Right atrium auricular region (tissue), 2 donors: ENCODE results near the gene SAMD4A. TPM values are rescaled to one million over a fixed set of nuclear protein-coding genes. Genes with fewer than 3 reads are reported as not detected.

Experiments
- DNase-seq: peaks from one replicate; pipeline ENCODE4 v3.0.0-alpha.2; 2019; ENCODE audit warnings: low spot score
- H3K27ac ChIP-seq, 2 donors: fragments of 200-600 bp; sonication (generic); 1 replicate in 1 of 2; 2 replicates in 1 of 2; pipeline ENCODE4 v1.5.1; 2016 to 2019
- H3K27me3 ChIP-seq, 2 donors: fragments of 200-600 bp; sonication (generic); one replicate each; pipeline versions ENCODE4 v1.5.1 to v1.6.0; 2017 to 2019
- H3K36me3 ChIP-seq: fragments of 200-600 bp; sonication (generic); one replicate; pipeline ENCODE4 v1.5.1; 2016
- H3K4me1 ChIP-seq, 2 donors: fragments of 200-600 bp; sonication (generic); one replicate each; pipeline versions ENCODE4 v1.5.1 to v1.6.0; 2017 to 2019
- H3K4me3 ChIP-seq, 2 donors: fragments of 200-600 bp; sonication (generic); 1 replicate in 1 of 2; 2 replicates in 1 of 2; pipeline ENCODE4 v1.5.1; 2017 to 2019; ENCODE audit warnings: mild to moderate bottlenecking in 1 of 2, moderate library complexity in 1 of 2
- H3K9me3 ChIP-seq, 2 donors: fragments of 200-600 bp; sonication (generic); one replicate each; pipeline ENCODE4 v1.5.1; 2019
- total RNA-seq, 2 donors: library from RNA; depleted of rRNA; stranded (reverse); fragments of >200 nt; gene quantifications; one replicate each; pipeline ENCODE4 v1.1.0, GENCODE V29; 2016
- TF ChIP-seq, protein P1 (sequence below), 2 donors: fragments of 200-600 bp; sonication (generic); IDR thresholded peaks; one replicate each; pipeline ENCODE4 v1.5.1; 2019; ENCODE audit warnings: antibody characterized with exemption in 2 of 2

Gene SAMD4A
- total RNA-seq, 2 donors from 2014 or later = 74.5 to 102 TPM

DNA sequence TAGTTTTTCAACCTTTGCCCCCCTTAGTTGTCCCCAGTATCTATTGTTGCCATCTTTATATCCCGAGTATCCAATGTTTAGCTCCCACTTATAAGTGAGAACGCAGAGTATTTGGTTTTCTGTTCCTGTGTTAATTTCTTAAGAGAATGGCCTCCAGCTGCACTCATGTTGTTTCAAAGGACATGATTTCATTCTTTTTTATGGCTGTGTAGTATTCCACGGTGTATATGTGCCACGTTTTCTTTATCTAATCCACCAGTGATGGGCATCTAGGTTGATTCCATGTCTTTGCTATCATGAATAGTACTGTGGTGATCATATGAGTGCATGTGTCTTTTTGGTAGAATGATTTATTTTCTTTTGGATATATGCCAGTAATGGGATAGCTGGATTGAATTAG lies 263.7 kb downstream of the SAMD4A start:
- TF ChIP-seq, protein P1, sequence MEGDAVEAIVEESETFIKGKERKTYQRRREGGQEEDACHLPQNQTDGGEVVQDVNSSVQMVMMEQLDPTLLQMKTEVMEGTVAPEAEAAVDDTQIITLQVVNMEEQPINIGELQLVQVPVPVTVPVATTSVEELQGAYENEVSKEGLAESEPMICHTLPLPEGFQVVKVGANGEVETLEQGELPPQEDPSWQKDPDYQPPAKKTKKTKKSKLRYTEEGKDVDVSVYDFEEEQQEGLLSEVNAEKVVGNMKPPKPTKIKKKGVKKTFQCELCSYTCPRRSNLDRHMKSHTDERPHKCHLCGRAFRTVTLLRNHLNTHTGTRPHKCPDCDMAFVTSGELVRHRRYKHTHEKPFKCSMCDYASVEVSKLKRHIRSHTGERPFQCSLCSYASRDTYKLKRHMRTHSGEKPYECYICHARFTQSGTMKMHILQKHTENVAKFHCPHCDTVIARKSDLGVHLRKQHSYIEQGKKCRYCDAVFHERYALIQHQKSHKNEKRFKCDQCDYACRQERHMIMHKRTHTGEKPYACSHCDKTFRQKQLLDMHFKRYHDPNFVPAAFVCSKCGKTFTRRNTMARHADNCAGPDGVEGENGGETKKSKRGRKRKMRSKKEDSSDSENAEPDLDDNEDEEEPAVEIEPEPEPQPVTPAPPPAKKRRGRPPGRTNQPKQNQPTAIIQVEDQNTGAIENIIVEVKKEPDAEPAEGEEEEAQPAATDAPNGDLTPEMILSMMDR (IDR thresholded peaks at IDR 0.05) = no peak
- no peaks in the 10 kb centered on the region for H3K27me3 ChIP-seq
- no peak overlapping the region for H3K27ac ChIP-seq
- H3K36me3 ChIP-seq = no peaks in the 10 kb centered on the region
- H3K4me3 ChIP-seq = no peak overlapping the region
- DNase-seq = no peak
- H3K9me3 ChIP-seq = no peaks in the 10 kb centered on the region
- H3K4me1 ChIP-seq = no peaks in the 10 kb centered on the region

DNA sequence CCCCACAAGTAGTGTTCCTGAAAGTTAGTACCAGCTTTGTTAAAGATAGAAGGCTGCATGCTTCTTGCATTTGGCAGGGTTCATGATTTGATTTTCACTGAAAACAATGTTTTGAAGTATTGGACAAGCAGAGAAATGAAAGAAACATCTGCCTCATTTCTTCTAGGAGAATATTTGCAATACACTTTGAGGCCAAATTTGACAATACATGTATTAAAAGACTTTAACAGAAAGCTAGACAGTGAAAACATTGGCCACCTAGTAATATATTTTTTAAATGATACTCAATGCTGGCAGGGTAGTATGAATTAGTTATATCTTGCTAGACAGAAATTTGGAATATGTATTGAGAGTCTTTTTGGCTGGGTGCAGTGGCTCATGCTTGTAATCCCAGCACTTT lies 267.2 kb downstream of the SAMD4A start:
- Histone ChIP-seq H3K27ac (no peak overlapping the region), H3K4me1 (no peaks in the 10 kb centered on the region), H3K4me3 (no peak overlapping the region), H3K9me3 (no peaks in the 10 kb centered on the region), H3K36me3 (no peaks in the 10 kb centered on the region), H3K27me3 (no peaks in the 10 kb centered on the region)
- TF ChIP-seq, protein P1 (IDR thresholded peaks at IDR 0.05) = no peak
- DNase-seq = no peak

DNA sequence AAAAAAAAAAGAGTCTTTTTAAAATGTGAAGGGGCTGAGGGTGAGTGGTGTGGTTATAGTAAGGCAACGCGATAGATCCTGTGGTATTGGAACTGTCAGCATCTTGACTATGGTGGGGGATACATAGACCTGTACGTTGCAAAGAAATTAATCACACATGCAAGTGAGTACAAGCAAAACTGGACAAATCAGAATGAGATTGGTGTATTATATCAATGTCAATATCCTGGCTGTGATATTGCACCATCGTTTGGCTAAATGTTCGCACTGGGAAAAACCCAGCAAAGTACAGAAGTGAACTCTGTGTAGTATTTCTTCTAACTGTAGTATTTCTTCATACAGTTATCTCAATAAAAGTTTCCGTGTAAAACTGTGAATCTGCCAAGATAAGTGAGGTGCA lies 267.8 kb downstream of the SAMD4A start:
- Histone ChIP-seq H3K27ac (no peak overlapping the region), H3K9me3 (no peaks in the 10 kb centered on the region), H3K36me3 (no peaks in the 10 kb centered on the region), H3K4me3 (no peak overlapping the region), H3K27me3 (no peaks in the 10 kb centered on the region), H3K4me1 (no peaks in the 10 kb centered on the region)
- TF ChIP-seq, protein P1 (IDR thresholded peaks at IDR 0.05) = no peak
- no peak for DNase-seq

- H3K27ac ChIP-seq = no peak overlapping the region
- no peaks in the 10 kb centered on the region for H3K27me3 ChIP-seq
- no peaks in the 10 kb centered on the region for H3K9me3 ChIP-seq
- H3K4me1 ChIP-seq = no peaks in the 10 kb centered on the region
- DNase-seq = no peak
- H3K36me3 ChIP-seq = no peaks in the 10 kb centered on the region
- TF ChIP-seq, protein P1 (IDR thresholded peaks at IDR 0.05) = no peak
- no peak overlapping the region for H3K4me3 ChIP-seq
Observed at GRCh38 chr14:54836231-54836630, 269.3 kb downstream of the SAMD4A start.

- no peak overlapping the region for H3K27ac ChIP-seq
- no peak for DNase-seq
- no peaks in the 10 kb centered on the region for H3K9me3 ChIP-seq
- H3K4me3 ChIP-seq = no peak overlapping the region
- TF ChIP-seq, protein P1 (IDR thresholded peaks at IDR 0.05) = no peak
- H3K36me3 ChIP-seq = no peaks in the 10 kb centered on the region
- H3K4me1 ChIP-seq = no peaks in the 10 kb centered on the region
- H3K27me3 ChIP-seq = no peaks in the 10 kb centered on the region
Observed at GRCh38 chr14:54837508-54838149, 270.7 kb downstream of the SAMD4A start.

- TF ChIP-seq, protein P1 (IDR thresholded peaks at IDR 0.05) = no peak
- Histone ChIP-seq H3K27ac (no peak overlapping the region), H3K36me3 (no peaks in the 10 kb centered on the region), H3K9me3 (no peaks in the 10 kb centered on the region), H3K4me1 (no peaks in the 10 kb centered on the region), H3K4me3 (no peak overlapping the region), H3K27me3 (no peaks in the 10 kb centered on the region)
- no peak for DNase-seq
Observed at GRCh38 chr14:54838931-54839512, 272.1 kb downstream of the SAMD4A start.
